IgD-negative memory B cell (primary cell): ENCODE measurements around the gene YWHAG. TPM values are rescaled to one million over a fixed set of nuclear protein-coding genes. Genes with fewer than 3 reads are reported as not detected.
"Not testable (repeated sequence)": the region's sequence is repeated elsewhere in the genome, so short reads cannot be mapped to it uniquely, and the experiment has no call there.

Source experiments
- H3K27ac Mint-ChIP-seq, 3 donors: one replicate each; pipeline ENCODE4 v1.8.0; 2020 to 2022; ENCODE audit warnings: mild to moderate bottlenecking in 3 of 3, mixed read lengths in 3 of 3, moderate library complexity in 1 of 3
- H3K27me3 Mint-ChIP-seq: one replicate; pipeline ENCODE4 v1.8.0; 2021; ENCODE audit warnings: mixed read lengths
- H3K36me3 Mint-ChIP-seq: one replicate; pipeline ENCODE4 v1.8.0; 2020; ENCODE audit warnings: mild to moderate bottlenecking, mixed read lengths
- H3K4me1 Mint-ChIP-seq, 3 donors: one replicate each; pipeline ENCODE4 v1.8.0; 2020 to 2022; ENCODE audit warnings: mixed read lengths in 3 of 3, mild to moderate bottlenecking in 1 of 3
- H3K4me3 Mint-ChIP-seq, 4 donors: one replicate each; pipeline ENCODE4 v1.8.0; 2020 to 2022; ENCODE audit warnings: mild to moderate bottlenecking in 4 of 4, mixed read lengths in 4 of 4, moderate library complexity in 3 of 4
- H3K9me3 Mint-ChIP-seq, 3 donors: one replicate each; pipeline ENCODE4 v1.8.0; 2020 to 2021; ENCODE audit warnings: mixed read lengths in 3 of 3, mild to moderate bottlenecking in 1 of 3
- polyA plus RNA-seq: library from polyadenylated mRNA; unstranded; fragments of 300-500 nt; fragmentation: Illumina TruSeq; gene quantifications from one replicate; pipeline ENCODE4 v1.2.3, GENCODE V29; 2021

The YWHAG gene
- polyA plus RNA-seq, 1 donor from 2014 or later = 3.5 TPM

DNA sequence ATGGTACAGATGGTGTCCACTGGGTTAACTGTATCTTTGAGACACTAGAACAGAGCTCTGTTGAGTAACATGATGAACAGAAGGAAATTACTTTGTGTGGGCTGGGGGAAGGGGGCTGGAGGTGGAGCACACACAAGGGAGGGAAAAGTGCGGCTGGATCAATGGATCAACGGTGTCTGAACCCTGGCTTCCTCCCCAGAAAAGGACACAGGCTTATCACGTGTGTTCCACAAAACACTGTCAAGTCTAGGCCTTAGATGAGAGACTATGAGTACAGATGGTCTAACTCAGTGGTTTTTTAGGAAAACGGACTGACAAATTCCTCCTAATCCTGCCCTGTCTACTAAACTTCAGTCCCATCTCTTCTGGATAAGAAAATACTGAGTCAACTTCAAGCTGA is 28.5 kb downstream of the YWHAG start:
- Mint-ChIP-seq H3K27ac (peak overlapping the region in 1 of 3 donors; percentile 81), H3K9me3 (no peaks in the 10 kb centered on the region), H3K4me1 (peaks cover 20 to 31% (median 27%) of the 10 kb centered on the region in 3 donors), H3K4me3 (no peak overlapping the region), H3K27me3 (no peaks in the 10 kb centered on the region), H3K36me3 (peaks cover 4% of the 10 kb centered on the region)

DNA sequence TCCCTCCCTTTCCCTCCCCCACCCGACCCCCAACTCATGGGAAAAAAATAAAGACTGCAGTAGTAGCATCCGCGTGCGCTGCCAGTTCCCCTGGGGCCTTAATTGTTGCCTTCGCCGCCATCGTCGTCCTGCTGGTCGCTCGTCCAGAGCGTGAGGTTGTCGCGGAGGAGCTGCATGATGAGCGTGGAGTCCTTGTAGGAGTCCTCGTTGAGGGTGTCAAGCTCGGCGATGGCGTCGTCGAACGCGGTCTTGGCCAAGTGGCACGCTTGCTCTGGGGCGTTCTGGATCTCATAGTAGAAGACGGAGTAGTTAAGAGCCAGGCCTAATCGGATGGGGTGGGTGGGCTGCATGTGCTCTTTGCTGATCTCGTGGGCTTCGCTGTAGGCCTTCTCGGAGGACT is 29.3 kb downstream of the YWHAG start:
- peak overlapping the region in 2 of 3 donors; percentile 1 to 81 for H3K27ac Mint-ChIP-seq
- peaks cover 20 to 31% (median 27%) of the 10 kb centered on the region in 3 donors for H3K4me1 Mint-ChIP-seq
- peaks cover 4% of the 10 kb centered on the region for H3K36me3 Mint-ChIP-seq
- no peaks in the 10 kb centered on the region for H3K27me3 Mint-ChIP-seq
- no peaks in the 10 kb centered on the region for H3K9me3 Mint-ChIP-seq
- H3K4me3 Mint-ChIP-seq = no peak overlapping the region

DNA sequence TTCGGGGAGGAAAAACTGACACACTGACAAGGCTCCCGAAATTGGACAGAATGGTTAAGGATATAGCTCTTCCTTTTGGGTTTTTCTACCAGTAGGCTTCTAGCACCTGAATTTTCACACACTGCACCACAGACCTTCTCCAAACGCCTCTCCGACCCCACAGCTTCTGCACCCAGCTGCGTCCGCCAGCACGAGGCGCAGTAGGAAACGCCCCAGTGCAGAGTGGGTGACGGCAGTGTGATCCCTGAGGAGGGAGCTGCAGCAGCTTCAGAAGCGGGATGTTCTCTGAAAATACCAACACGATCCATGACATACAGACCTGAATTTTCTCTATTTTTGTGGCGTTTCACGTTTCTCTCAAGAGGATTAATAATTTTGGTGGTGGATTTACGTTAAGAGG is 30.4 kb downstream of the YWHAG start:
- Mint-ChIP-seq H3K4me1 (peaks cover 16 to 29% (median 27%) of the 10 kb centered on the region in 3 donors), H3K36me3 (peaks cover 4% of the 10 kb centered on the region), H3K27me3 (no peaks in the 10 kb centered on the region), H3K4me3 (no peak overlapping the region), H3K27ac (peak overlapping the region in 1 of 3 donors; percentile 59), H3K9me3 (no peaks in the 10 kb centered on the region)

- H3K4me1 Mint-ChIP-seq = peaks cover 11 to 25% (median 24%) of the 10 kb centered on the region in 3 donors
- peak overlapping the region in 2 of 3 donors; percentile 23 to 87 for H3K27ac Mint-ChIP-seq
- H3K27me3 Mint-ChIP-seq = no peaks in the 10 kb centered on the region
- H3K36me3 Mint-ChIP-seq = peaks cover 4% of the 10 kb centered on the region
- H3K9me3 Mint-ChIP-seq = no peaks in the 10 kb centered on the region
- no peak overlapping the region for H3K4me3 Mint-ChIP-seq
Measured at GRCh38 chr7:76327610-76328009, 31.2 kb downstream of the YWHAG start.

DNA sequence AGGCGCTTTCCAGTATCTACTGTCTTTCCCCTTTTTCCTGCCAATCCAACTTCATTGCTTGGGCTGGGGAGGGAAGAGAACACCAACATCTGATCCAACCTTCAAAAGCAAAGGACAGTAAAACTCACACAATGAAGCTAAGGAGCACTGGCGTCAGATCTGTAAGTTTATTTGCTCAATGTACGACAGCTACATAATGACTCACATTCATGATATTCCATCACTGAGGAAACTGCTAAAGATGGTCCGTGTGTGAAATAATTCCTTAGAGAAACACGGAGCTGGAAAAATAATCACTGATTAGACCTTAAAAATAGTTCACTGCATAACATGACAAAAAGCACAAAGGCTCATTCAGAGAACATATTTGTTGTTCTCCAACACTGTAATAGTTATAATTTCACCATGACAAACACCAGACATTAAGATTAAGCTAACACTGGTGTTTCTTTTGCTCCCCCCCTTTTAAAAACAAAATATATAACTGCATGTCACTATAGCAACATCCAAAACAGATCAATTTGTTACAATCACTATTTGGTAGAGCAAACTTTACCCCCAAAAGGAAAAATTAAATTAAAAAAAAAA is 32.1 kb downstream of the YWHAG start:
- Mint-ChIP-seq H3K4me3 (no peak overlapping the region), H3K36me3 (peaks cover 4% of the 10 kb centered on the region), H3K4me1 (peaks cover 6 to 17% (median 16%) of the 10 kb centered on the region in 3 donors), H3K9me3 (no peaks in the 10 kb centered on the region), H3K27me3 (no peaks in the 10 kb centered on the region), H3K27ac (peak overlapping the region in 1 of 3 donors; percentile 73)

- Mint-ChIP-seq H3K27ac (peak overlapping the region in 1 of 3 donors; percentile 73), H3K36me3 (peaks cover 2% of the 10 kb centered on the region), H3K4me3 (no peak overlapping the region), H3K9me3 (no peaks in the 10 kb centered on the region), H3K4me1 (peaks cover 5 to 14% (median 13%) of the 10 kb centered on the region in 3 donors), H3K27me3 (no peaks in the 10 kb centered on the region)
Measured at GRCh38 chr7:76325811-76326210, 33.0 kb downstream of the YWHAG start.

- Mint-ChIP-seq H3K4me1 (peaks cover 5 to 14% (median 10%) of the 10 kb centered on the region in 3 donors), H3K27ac (no peak overlapping the region), H3K4me3 (peak overlapping the region in 1 of 4 donors; percentile 13), H3K36me3 (peaks cover 2% of the 10 kb centered on the region), H3K9me3 (no peaks in the 10 kb centered on the region), H3K27me3 (no peaks in the 10 kb centered on the region)
Measured at GRCh38 chr7:76325092-76325491, 33.7 kb downstream of the YWHAG start.

DNA sequence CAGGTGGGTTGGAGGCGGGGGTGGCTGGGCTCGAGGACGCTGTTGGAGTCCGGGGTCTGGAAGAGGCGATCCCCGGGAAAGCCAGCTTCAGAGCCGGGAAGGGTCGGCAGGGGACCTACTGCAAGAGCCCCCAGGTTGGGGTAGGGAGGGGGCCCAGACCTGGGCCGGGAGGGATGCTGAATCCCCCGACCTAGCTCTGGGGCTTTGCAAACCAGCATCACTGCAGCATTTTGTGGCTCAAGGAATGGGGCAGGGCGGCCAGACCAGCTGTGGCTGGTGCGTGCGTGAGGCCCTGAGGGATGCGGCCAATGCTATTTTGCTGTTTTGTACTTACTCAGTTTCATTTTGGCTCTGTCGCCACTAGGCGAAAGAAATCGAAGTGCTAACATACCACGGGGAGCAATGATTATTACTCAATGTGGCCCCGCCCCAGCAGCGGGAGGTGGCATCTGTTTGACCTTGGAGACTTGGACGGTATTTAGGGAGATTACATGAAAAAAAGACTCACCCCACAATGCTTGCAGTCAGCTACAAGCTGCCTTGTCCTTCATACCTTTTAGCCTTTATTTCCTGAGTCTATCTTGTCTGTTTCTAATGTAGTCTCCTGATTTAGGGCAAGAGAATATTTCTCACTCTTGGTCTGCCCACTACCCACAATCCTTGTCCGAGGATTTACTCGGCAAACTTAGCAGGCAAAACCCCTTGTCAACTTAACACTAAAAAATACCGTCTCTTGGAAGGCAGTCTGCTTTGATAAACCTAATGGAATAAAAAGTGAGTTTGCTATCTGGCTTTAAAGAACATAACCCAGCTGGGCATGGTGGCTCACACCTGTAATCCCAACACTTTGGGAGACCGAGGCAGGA is 40.1 kb downstream of the YWHAG start:
- Mint-ChIP-seq H3K4me1 (peaks cover 9 to 17% (median 15%) of the 10 kb centered on the region in 3 donors), H3K27me3 (no peaks in the 10 kb centered on the region), H3K27ac (peak overlapping the region; percentile 77 to 95 (median 90)), H3K36me3 (no peaks in the 10 kb centered on the region), H3K4me3 (peak overlapping the region; percentile 83 to 98 (median 95)), H3K9me3 (no peaks in the 10 kb centered on the region)

- Mint-ChIP-seq H3K9me3 (no peaks in the 10 kb centered on the region), H3K27ac (peak overlapping the region; percentile 77 to 95 (median 90)), H3K4me3 (peak overlapping the region; percentile 83 to 98 (median 95)), H3K4me1 (peaks cover 7 to 22% (median 15%) of the 10 kb centered on the region in 3 donors), H3K27me3 (no peaks in the 10 kb centered on the region), H3K36me3 (no peaks in the 10 kb centered on the region)
Measured at GRCh38 chr7:76317782-76318487, 40.9 kb downstream of the YWHAG start.

- H3K27ac Mint-ChIP-seq = peak overlapping the region; percentile 77 to 95 (median 90)
- no peaks in the 10 kb centered on the region for H3K36me3 Mint-ChIP-seq
- peak overlapping the region; percentile 83 to 98 (median 95) for H3K4me3 Mint-ChIP-seq
- H3K27me3 Mint-ChIP-seq = no peaks in the 10 kb centered on the region
- peaks cover 7 to 22% (median 15%) of the 10 kb centered on the region in 3 donors for H3K4me1 Mint-ChIP-seq
- H3K9me3 Mint-ChIP-seq = no peaks in the 10 kb centered on the region
Measured at GRCh38 chr7:76316984-76317781, 41.6 kb downstream of the YWHAG start.

DNA sequence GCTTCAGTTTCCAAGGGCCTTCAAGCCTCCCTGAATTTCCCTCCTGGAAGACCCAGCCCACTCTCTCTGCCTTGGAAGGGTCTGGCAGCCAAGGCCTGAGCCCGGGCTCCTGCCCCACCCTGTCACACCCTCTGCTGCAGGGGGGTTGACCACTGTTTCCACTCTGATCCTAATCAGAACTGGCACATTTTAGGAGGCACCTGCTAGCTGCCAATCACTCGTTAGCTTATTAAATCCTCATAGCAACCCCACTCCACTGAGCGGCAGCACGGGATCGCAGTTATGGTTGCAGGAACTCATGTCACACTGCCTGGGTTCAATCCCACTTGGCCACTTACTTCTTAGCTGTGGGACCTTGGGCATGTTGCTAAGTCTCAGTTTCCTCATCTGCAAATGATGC is 43.4 kb downstream of the YWHAG start:
- Mint-ChIP-seq H3K36me3 (no peaks in the 10 kb centered on the region), H3K27ac (no peak overlapping the region), H3K4me3 (no peak overlapping the region), H3K9me3 (no peaks in the 10 kb centered on the region), H3K4me1 (peaks cover 7 to 22% (median 15%) of the 10 kb centered on the region in 3 donors), H3K27me3 (no peaks in the 10 kb centered on the region)

DNA sequence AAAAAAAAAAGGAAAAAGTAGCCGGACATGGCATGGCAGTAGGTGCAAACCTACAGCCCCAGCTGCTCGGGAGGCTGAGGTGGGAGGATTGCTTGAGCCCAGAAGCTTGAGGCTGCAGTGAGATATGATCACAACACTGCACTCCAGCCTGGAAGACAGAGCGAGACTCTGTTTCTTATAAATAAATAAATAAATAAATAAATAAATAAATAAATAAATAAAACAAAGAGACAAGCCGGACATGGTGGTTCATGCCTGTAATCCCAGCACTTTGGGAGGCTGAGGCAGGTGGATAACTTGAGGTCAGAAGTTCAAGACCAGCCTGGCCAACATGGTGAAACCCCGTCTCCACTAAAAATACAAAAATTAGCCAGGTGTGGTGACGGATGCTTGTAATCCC is 44.1 kb downstream of the YWHAG start:
- Mint-ChIP-seq H3K27ac (peak overlapping the region in 1 of 3 donors; percentile 14), H3K4me1 (peaks cover 7 to 18% (median 13%) of the 10 kb centered on the region in 3 donors), H3K4me3 (peak overlapping the region in 2 of 4 donors; percentile 17 to 68)
- not testable (repeated sequence) for H3K27me3 Mint-ChIP-seq, H3K36me3 Mint-ChIP-seq, H3K9me3 Mint-ChIP-seq

DNA sequence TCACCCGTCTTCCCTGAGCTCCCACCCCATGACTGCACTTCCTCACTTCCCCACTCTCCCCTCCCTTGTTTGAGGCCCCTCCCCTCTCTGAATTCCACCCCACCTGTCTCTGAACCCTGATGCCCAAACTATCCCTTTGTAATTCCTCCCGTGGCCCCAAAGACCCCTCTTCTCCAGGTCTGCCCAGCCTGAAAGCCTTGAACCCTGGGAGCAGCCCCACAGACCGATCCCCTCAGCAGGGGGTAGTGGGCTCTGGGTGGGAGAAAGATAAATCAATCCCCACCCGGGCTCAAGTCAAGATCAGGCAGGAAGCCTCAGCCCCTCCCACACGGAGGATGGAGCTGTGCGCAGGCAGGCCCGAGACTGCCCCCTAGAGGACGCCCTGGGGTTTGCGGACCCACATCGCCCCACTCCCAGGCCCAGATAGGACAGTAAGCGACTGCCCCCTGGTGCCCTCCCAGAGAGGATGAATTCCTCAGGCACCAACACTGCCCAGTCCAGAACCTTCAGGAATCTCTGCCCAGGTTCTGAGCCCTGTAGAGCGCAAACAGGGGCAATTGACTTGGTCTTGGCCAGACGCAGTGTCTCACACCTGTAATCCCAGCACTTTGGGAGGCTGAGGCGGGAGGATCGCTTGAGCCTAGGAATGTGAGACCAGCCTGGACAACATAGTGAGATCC is 44.6 kb downstream of the YWHAG start:
- Mint-ChIP-seq H3K36me3 (no peaks in the 10 kb centered on the region), H3K27ac (peak overlapping the region in 1 of 3 donors; percentile 14), H3K9me3 (no peaks in the 10 kb centered on the region), H3K4me1 (peaks cover 7 to 17% (median 12%) of the 10 kb centered on the region in 3 donors), H3K4me3 (peak overlapping the region in 1 of 4 donors; percentile 68), H3K27me3 (no peaks in the 10 kb centered on the region)

DNA sequence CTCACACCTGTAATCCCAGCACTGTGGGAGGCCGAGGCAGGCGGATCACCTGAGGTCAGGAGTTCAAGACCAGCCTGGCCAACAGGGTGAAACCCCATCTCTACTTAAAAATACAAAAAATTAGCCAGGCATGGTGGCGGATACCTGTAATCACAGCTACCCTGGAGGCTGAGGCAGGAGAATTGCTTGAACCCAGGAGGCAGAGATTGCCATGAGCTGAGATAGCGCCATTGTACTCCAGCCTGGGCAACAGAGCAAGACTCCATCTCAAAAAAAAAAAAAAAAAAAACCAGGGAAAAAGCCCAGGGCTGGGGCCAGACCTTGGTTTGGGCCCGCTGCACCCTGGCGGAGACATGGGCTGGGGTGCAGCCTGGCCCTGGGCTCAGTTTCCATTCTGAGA is 47.0 kb downstream of the YWHAG start:
- H3K4me1 Mint-ChIP-seq, H3K27ac Mint-ChIP-seq, H3K9me3 Mint-ChIP-seq, H3K36me3 Mint-ChIP-seq, H3K27me3 Mint-ChIP-seq: not testable (repeated sequence)
- H3K4me3 Mint-ChIP-seq = peak overlapping the region in 1 of 4 donors; percentile 23
